HEK293T (cell line): ENCODE measurements around the gene SLC12A5.

Source experiments
- BHLHE40 ChIP-seq: fragments of 450-650 bp; IDR thresholded peaks from 2 replicates; pipeline ENCODE4 v1.6.1; 2016; ENCODE audit warnings: mild to moderate bottlenecking, moderate library complexity, borderline replicate concordance
- ELF4 ChIP-seq: fragments of 450-650 bp; IDR thresholded peaks from 2 replicates; pipeline ENCODE4 v1.6.1; 2017; ENCODE audit warnings: antibody characterized with exemption
- FOXA1 ChIP-seq: fragments of 450-650 bp; IDR thresholded peaks from 2 replicates; pipeline ENCODE4 v1.6.1; 2016; ENCODE audit warnings: mild to moderate bottlenecking
- FOXK2 ChIP-seq: fragments of 450-650 bp; IDR thresholded peaks from 2 replicates; pipeline ENCODE4 v1.6.1; 2016; ENCODE audit warnings: mild to moderate bottlenecking
- FOXM1 ChIP-seq: fragments of 450-650 bp; IDR thresholded peaks from 2 replicates; pipeline ENCODE4 v1.6.1; 2017; ENCODE audit warnings: mild to moderate bottlenecking, borderline replicate concordance
- L3MBTL2 ChIP-seq: fragments of 450-650 bp; conservative IDR thresholded peaks from 2 replicates; pipeline ENCODE4 v1.6.1; 2016; ENCODE audit warnings: mild to moderate bottlenecking
- NFRKB ChIP-seq: fragments of 450-650 bp; IDR thresholded peaks from 2 replicates; pipeline ENCODE4 v1.6.1; 2016; ENCODE audit warnings: mild to moderate bottlenecking, moderate library complexity
- SP1 ChIP-seq: fragments of 450-650 bp; IDR thresholded peaks from 2 replicates; pipeline ENCODE4 v1.6.1; 2017
- SUZ12 ChIP-seq: fragments of 450-650 bp; IDR thresholded peaks from 2 replicates; pipeline ENCODE4 v1.6.1; 2016; ENCODE audit warnings: mild to moderate bottlenecking

DNA sequence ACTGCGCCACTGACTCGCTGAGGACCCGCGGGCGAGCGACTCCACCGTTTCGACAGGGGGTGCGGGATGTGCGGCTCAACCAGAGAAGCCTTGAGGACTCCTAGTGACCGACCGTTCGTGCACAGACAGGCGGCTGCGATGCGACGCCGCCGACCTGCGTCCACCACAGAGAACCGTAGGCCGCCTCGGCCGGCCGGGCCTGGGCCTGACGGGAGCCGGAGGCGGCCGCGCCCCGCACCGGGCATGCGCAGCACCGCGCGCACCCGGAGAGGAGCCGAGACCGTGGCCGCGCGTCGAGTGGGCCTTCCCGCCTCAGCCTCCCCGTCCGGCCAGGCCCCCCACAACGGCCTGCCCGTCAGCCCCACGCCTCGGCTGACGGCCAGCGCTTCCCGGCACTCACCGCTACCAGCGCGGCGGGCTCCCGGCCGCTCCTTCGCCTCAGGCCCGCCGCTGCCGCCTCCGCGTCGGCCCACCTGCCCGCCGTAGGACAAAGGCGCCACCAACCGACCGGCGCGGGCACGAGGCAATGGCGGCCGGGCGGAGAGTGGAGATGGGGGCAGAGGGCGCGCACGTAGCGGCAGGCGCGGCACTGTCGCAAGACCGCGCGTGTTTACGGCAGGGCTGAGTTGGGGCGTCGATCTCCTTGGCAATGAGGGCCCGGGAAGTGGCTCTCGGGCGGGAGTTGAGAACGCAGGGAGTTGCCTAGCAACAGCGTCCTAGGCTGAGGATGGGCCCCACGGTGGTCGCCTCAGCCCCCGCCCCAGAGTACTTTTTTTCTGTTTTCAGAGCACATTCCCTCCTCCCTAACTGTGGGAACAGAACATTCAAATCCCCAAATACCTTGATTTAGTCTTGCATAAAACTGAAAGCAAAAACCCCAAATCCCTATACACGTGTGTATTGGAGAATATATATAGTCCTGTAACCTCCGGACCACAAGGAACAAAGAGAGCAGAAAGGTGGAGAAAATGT is 60.7 kb downstream of the SLC12A5 start, which contains the start of gene NCOA5:
- TF ChIP-seq SUZ12 (no peak), ELF4 (no peak), SP1 (no peak), BHLHE40 (no peak), FOXK2 (no peak), FOXM1 (no peak), L3MBTL2 (peak; percentile 34), NFRKB (no peak), FOXA1 (no peak)
